PC-3 (cell line): Measurements from ENCODE around the gene PIK3R3. TPM values are rescaled to one million over a fixed set of nuclear protein-coding genes. Genes with fewer than 3 reads are reported as not detected.

ENCODE experiments used
- ATAC-seq: fragments of 200-7000 bp; cut with Tn5 transposase; 2 replicates; pipeline ENCODE4 v1.9.1; 2020; ENCODE audit warnings: mild to moderate bottlenecking, moderate library complexity
- BruUV-seq: library from RNA; stranded (reverse); fragments of 400-500 nt; replicated peaks from 2 replicates; lab custom pipeline; 2021; lab: Mats Ljungman, UMichigan
- CTCF ChIA-PET: fragments of 300-600 bp; sonication (Branson Sonifier 250); formaldehyde crosslinking; loops from one replicate; lab custom pipeline; 2022; ENCODE audit warnings: antibody characterized with exemption; lab: Charles Lee
- POLR2A ChIA-PET: fragments of 300-600 bp; sonication (Branson Sonifier 250); formaldehyde crosslinking; loops from one replicate; lab custom pipeline; 2022; ENCODE audit warnings: antibody characterized with exemption; ENCODE audit not compliant: unreplicated experiment; lab: Charles Lee
- DNase-seq: peaks from one replicate; pipeline ENCODE4 v3.0.0-alpha.2; 2015
- H2AFZ ChIP-seq: fragments of 300-600 bp; sonication (generic); 2 replicates; pipeline ENCODE4 v1.6.0; 2016; ENCODE audit warnings: antibody characterized with exemption, low read length
- H3F3A ChIP-seq: fragments of 300-600 bp; sonication (generic); one replicate; pipeline ENCODE4 v1.6.0; 2017; ENCODE audit warnings: antibody characterized with exemption, low read length, control low read depth, mild to moderate bottlenecking; ENCODE audit not compliant: unreplicated experiment
- H3K27ac ChIP-seq: fragments of 300-600 bp; sonication (generic); 2 replicates; pipeline ENCODE4 v1.5.1; 2016; ENCODE audit warnings: mild to moderate bottlenecking, low read length
- H3K27me3 ChIP-seq: fragments of 300-600 bp; sonication (generic); 2 replicates; pipeline ENCODE4 v1.6.1; 2016; ENCODE audit warnings: low read length, mixed read lengths
- H3K36me3 ChIP-seq: fragments of 300-600 bp; sonication (generic); 2 replicates; pipeline ENCODE4 v1.6.1; 2016; ENCODE audit warnings: low read depth, mixed run types, low read length, mixed read lengths
- H3K4me1 ChIP-seq: fragments of 300-600 bp; sonication (generic); 2 replicates; pipeline ENCODE4 v1.5.1; 2016; ENCODE audit warnings: low read length; ENCODE audit not compliant: insufficient read depth
- H3K4me2 ChIP-seq: fragments of 300-600 bp; sonication (generic); 2 replicates; pipeline ENCODE4 v1.6.0; 2016; ENCODE audit warnings: low read length
- H3K4me3 ChIP-seq: fragments of 300-600 bp; sonication (generic); 2 replicates; pipeline ENCODE4 v1.5.1; 2016; ENCODE audit warnings: mild to moderate bottlenecking, low read length, mixed read lengths
- H3K79me2 ChIP-seq: fragments of 300-600 bp; sonication (generic); 2 replicates; pipeline ENCODE4 v1.6.1; 2017; ENCODE audit warnings: low read length, mixed read lengths
- H3K9ac ChIP-seq: fragments of 300-600 bp; sonication (generic); 2 replicates; pipeline ENCODE4 v1.6.0; 2016; ENCODE audit warnings: mild to moderate bottlenecking, low read length
- H3K9me2 ChIP-seq: fragments of 300-600 bp; sonication (generic); replicated peaks from 2 replicates; pipeline ENCODE4 v1.6.1; 2016; ENCODE audit warnings: mixed run types, low read length, mixed read lengths
- H3K9me3 ChIP-seq: fragments of 300-600 bp; sonication (generic); 2 replicates; pipeline ENCODE4 v1.6.1; 2016; ENCODE audit warnings: low read length, mixed read lengths
- H4K20me1 ChIP-seq: fragments of 300-600 bp; sonication (generic); 2 replicates; pipeline ENCODE4 v1.6.1; 2016; ENCODE audit warnings: low read length, mixed read lengths
- CTCF ChIP-seq: fragments of 300-600 bp; sonication (generic); conservative IDR thresholded peaks from 2 replicates; pipeline ENCODE4 v1.5.1; 2017; ENCODE audit warnings: antibody characterized with exemption, low read depth, mild to moderate bottlenecking, low read length
- EZH2 ChIP-seq: fragments of 300-600 bp; sonication (generic); IDR thresholded peaks from one replicate; pipeline ENCODE4 v1.6.1; 2017; ENCODE audit warnings: antibody characterized with exemption, mild to moderate bottlenecking, low read length; ENCODE audit not compliant: unreplicated experiment
- EZH2phosphoT487 ChIP-seq: fragments of 300-600 bp; sonication (generic); IDR thresholded peaks from 2 replicates; pipeline ENCODE4 v1.6.1; 2018; ENCODE audit warnings: mild to moderate bottlenecking, antibody characterized with exemption, low read length, borderline replicate concordance
- intact Hi-C: fragments of 100-400 bp; cut with micrococcal nuclease; formaldehyde crosslinking; loops from 2 replicates; pipeline ENCODE4 v1.9.0; 2023
- total RNA-seq: library from RNA; depleted of rRNA; stranded (reverse); fragments of >200 nt; gene quantifications from 2 replicates; pipeline ENCODE4 v1.2.3, GENCODE V29; 2014

Gene PIK3R3
- total RNA-seq, 1 experiment from 2014 or later, result 17.7 TPM

GRCh38 chr1:46080257-46080656 lies 52.2 kb downstream of the PIK3R3 start:
- no peak for DNase-seq
- H4K20me1 ChIP-seq, result no peaks in the 10 kb centered on the region
- H3K27me3 ChIP-seq, result no peaks in the 10 kb centered on the region
- H3F3A ChIP-seq, result no peaks in the 10 kb centered on the region
- ChIA-PET CTCF (no interaction called here), POLR2A (no interaction called here)
- H3K4me2 ChIP-seq, result no peak overlapping the region
- no peak for ATAC-seq
- no peak for TF ChIP-seq CTCF
- no peak for TF ChIP-seq EZH2
- TF ChIP-seq EZH2phosphoT487, result no peak
- H3K4me1 ChIP-seq, result peaks cover 18% of the 10 kb centered on the region
- H3K9me2 ChIP-seq, result no peaks in the 10 kb centered on the region
- H2AFZ ChIP-seq, result no peak overlapping the region
- peaks cover 30% of the 10 kb centered on the region for H3K79me2 ChIP-seq
- no TSS peak for BruUV-seq
- H3K27ac ChIP-seq, result no peak overlapping the region
- no peak overlapping the region for H3K4me3 ChIP-seq
- no peaks in the 10 kb centered on the region for H3K9me3 ChIP-seq
- intact Hi-C loops, result no loop called here
- H3K36me3 ChIP-seq, result peaks cover 4% of the 10 kb centered on the region; the same call in 1 of the 2 replicates
- H3K9ac ChIP-seq, result no peak overlapping the region

- H3K4me3 ChIP-seq, result no peak overlapping the region
- no peaks in the 10 kb centered on the region for H4K20me1 ChIP-seq
- intact Hi-C loops, result no loop called here
- H3F3A ChIP-seq, result no peaks in the 10 kb centered on the region
- no peaks in the 10 kb centered on the region for H3K4me1 ChIP-seq
- CTCF ChIA-PET, result no interaction called here
- peaks cover 13% of the 10 kb centered on the region for H3K79me2 ChIP-seq
- POLR2A ChIA-PET, result interaction anchor here (0.7 kb wide), 1 partner anchor 48 kb away, joined by 3 read pairs; no protein-coding TSS in a partner anchor
- H3K27me3 ChIP-seq, result no peaks in the 10 kb centered on the region
- H3K9me2 ChIP-seq, result no peaks in the 10 kb centered on the region
- TF ChIP-seq CTCF (no peak), EZH2 (no peak), EZH2phosphoT487 (no peak)
- no peak overlapping the region for H3K9ac ChIP-seq
- no TSS peak for BruUV-seq
- H3K9me3 ChIP-seq, result no peaks in the 10 kb centered on the region
- H3K27ac ChIP-seq, result no peak overlapping the region
- H2AFZ ChIP-seq, result no peak overlapping the region
- H3K36me3 ChIP-seq, result peaks cover 4% of the 10 kb centered on the region; the same call in 1 of the 2 replicates
- no peak overlapping the region for H3K4me2 ChIP-seq
- ATAC-seq (no peak), DNase-seq (no peak)
These were observed 54.8 kb downstream of the PIK3R3 start for GRCh38 chr1:46077644-46078043.

DNA sequence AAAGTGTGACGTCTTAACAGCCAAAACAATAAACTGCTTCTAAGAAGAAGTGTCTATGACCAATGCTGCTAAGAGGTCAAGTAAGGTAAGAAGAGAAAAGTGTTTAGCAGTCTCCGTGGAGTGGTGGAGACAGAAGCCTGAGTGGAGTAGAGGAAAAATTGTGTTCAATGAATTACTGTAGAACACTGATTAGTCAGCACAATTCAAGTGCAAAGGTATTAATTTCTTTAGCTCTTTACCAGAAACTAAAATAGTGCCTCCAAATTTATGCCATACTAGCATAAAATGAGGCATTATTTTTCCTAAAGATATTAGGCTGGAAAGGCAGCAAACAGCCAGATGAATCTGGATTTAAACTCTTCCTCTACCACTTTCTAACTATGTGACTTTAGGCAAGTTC lies 56.1 kb downstream of the PIK3R3 start:
- CTCF ChIA-PET, result no interaction called here
- Histone ChIP-seq H3K27me3 (no peaks in the 10 kb centered on the region), H3K4me3 (no peak overlapping the region), H3K79me2 (peaks cover 2% of the 10 kb centered on the region; the same call in 1 of the 2 replicates), H2AFZ (no peak overlapping the region), H3K4me2 (no peak overlapping the region), H3K27ac (no peak overlapping the region), H3F3A (no peaks in the 10 kb centered on the region), H3K9me3 (no peaks in the 10 kb centered on the region), H3K9ac (no peak overlapping the region), H3K9me2 (no peaks in the 10 kb centered on the region), H3K4me1 (no peaks in the 10 kb centered on the region), H4K20me1 (no peaks in the 10 kb centered on the region), H3K36me3 (peaks cover 4% of the 10 kb centered on the region; the same call in 1 of the 2 replicates)
- DNase-seq (no peak), ATAC-seq (no peak)
- POLR2A ChIA-PET, result no interaction called here
- no TSS peak for BruUV-seq
- intact Hi-C loops, result loop anchor here (1.0 kb wide), 1 partner anchor 32 kb away; no protein-coding TSS in a partner anchor
- TF ChIP-seq EZH2phosphoT487, result no peak
- no peak for TF ChIP-seq CTCF
- no peak for TF ChIP-seq EZH2
